GM12872 (cell line): ENCODE measurements around the gene ERN2.

Experiments used
- TF ChIP-seq, protein P1 (sequence below): IDR thresholded peaks from 3 replicates; pipeline ENCODE4 v1.5.1; 2011; ENCODE audit warnings: low read depth, mild to moderate bottlenecking, low read length, moderate library complexity; ENCODE audit not compliant: insufficient read depth

The ERN2 gene

DNA sequence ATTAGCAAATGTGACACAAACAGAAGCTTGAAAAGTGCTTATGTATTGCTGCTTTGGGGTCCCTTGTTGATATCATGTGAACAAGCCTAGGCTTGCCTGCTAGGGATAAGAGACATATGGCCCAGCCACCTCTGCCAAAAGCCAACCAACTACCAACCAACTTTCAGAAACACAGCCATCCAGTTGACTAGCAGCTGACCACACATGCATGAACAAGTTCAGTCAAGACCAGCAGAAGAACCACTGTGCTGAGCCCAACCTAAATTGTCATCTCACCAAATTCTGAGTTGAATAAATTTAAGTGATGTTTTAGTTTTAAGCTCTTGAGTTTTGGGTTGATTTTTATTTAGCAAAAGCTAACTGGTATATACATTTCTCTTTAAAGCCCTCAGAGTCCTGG lies 3.5 kb downstream of the ERN2 start:
- TF ChIP-seq, protein P1, sequence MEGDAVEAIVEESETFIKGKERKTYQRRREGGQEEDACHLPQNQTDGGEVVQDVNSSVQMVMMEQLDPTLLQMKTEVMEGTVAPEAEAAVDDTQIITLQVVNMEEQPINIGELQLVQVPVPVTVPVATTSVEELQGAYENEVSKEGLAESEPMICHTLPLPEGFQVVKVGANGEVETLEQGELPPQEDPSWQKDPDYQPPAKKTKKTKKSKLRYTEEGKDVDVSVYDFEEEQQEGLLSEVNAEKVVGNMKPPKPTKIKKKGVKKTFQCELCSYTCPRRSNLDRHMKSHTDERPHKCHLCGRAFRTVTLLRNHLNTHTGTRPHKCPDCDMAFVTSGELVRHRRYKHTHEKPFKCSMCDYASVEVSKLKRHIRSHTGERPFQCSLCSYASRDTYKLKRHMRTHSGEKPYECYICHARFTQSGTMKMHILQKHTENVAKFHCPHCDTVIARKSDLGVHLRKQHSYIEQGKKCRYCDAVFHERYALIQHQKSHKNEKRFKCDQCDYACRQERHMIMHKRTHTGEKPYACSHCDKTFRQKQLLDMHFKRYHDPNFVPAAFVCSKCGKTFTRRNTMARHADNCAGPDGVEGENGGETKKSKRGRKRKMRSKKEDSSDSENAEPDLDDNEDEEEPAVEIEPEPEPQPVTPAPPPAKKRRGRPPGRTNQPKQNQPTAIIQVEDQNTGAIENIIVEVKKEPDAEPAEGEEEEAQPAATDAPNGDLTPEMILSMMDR, result no peak

- TF ChIP-seq, protein P1, result no peak
These were observed 6.6 kb downstream of the ERN2 start for GRCh38 chr16:23706439-23706838.

GRCh38 chr16:23705517-23705902 lies 7.5 kb downstream of the ERN2 start:
- TF ChIP-seq, protein P1, result no peak

DNA sequence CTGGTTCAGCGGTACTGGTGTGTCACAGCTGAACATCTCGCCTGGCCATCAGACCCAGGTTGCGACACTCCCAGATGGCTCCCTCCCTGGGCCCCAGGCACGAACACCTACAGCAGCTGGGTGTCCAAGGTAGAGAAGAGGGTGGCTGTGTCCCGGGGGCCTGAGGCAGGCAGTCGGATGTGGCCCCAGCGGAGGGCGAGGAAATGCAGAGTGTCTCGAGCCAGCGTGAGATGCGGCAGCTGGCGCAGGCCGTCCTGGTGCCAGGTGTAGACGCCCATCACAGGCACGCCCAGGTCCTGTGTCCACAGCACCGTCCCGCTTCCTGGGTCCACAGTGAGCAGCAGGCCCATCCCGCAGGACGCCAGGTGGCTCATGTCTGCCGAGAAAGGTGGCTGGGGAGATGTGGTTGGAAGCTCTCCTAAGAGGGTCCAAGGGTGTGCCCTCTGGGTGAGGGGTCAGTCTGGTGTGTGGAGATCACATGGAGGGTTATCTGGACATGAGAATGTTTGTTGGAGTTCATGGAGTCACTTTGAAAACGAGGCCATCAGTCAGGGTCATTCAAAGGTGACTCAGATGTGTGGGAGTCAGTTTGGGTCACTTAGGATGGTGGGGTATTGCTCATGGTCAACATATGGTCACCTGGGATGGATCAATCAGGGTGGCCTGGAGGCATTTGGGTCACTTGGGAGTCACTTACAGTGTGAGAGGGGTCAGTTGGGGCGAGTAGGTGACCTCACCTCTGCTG lies 8.1 kb downstream of the ERN2 start:
- TF ChIP-seq, protein P1, result no peak

DNA sequence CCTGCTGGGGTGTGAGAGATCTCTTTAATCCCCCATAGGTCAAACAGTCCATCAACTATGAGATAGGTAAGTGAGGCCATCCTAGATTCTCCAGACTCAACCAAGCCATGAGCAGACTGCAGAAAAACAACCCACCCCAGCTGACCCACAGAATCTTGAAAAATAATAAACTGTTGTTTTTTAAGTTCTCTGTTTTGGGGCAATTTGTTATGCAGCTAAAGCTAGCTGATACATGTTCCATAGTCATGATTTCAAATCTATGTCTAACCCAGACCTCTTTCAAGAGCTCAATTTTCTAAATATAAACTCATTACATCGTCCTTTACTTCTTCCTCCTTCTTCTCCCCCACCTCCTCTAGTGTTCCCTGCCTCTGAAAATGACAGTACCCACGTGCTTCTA lies 10.1 kb downstream of the ERN2 start:
- TF ChIP-seq, protein P1, result no peak

GRCh38 chr16:23701045-23701444 lies 12.0 kb downstream of the ERN2 start:
- TF ChIP-seq, protein P1, result no peak

- TF ChIP-seq, protein P1, result no peak
These were observed 12.5 kb downstream of the ERN2 start for GRCh38 chr16:23700509-23700908.
